ENCODE data around the gene OPA1.

GRCh38 chr3:193693774-193694173 lies 100.8 kb downstream of the OPA1 start:
- TF ChIP-seq CTCF (conservative IDR thresholded peaks at IDR 0.05; ENCODE audit: low read depth, low read length) (no peak), EZH2 (IDR thresholded peaks at IDR 0.05; ENCODE audit: borderline replicate concordance, low read depth, low read length, poor library complexity, severe bottlenecking) (no peak)

Data from A673 (cell line).